Fibroblast of the aortic adventitia (primary cell): Measurements from ENCODE around the gene PDGFA. TPM values are rescaled to one million over a fixed set of nuclear protein-coding genes. Genes with fewer than 3 reads are reported as not detected.

Source experiments
- DNase-seq: peaks from one replicate; pipeline ENCODE4 v3.0.0-alpha.2; 2010; ENCODE audit warnings: low read depth
- H3K4me3 ChIP-seq: 2 replicates; pipeline ENCODE4 v1.5.1; 2011; ENCODE audit warnings: low read depth, mild to moderate bottlenecking, control low read depth, low read length, moderate library complexity
- CTCF ChIP-seq: IDR thresholded peaks from 2 replicates; pipeline ENCODE4 v1.5.1; 2011; ENCODE audit warnings: mild to moderate bottlenecking, low read length, control low read depth, inconsistent platforms; ENCODE audit not compliant: insufficient read depth
- total RNA-seq: library from RNA; depleted of rRNA; stranded (reverse); fragments of >200 nt; gene quantifications from 2 replicates; pipeline ENCODE4 v1.2.3, GENCODE V29; 2012; ENCODE audit warnings: low replicate concordance

PDGFA gene
- total RNA-seq, 1 donor, result 4.1 TPM

- H3K4me3 ChIP-seq, result no peak overlapping the region
- DNase-seq, result no peak
- no peak for TF ChIP-seq CTCF
Observed at GRCh38 chr7:468681-469562, 50.7 kb downstream of the PDGFA start.

GRCh38 chr7:467856-468545 is 51.6 kb downstream of the PDGFA start:
- DNase-seq, result no peak
- no peak overlapping the region for H3K4me3 ChIP-seq
- no peak for TF ChIP-seq CTCF

GRCh38 chr7:467393-467828 is 52.2 kb downstream of the PDGFA start:
- no peak for TF ChIP-seq CTCF
- DNase-seq, result no peak
- no peak overlapping the region for H3K4me3 ChIP-seq

- DNase-seq, result no peak
Observed at GRCh38 chr7:466465-467191, 53.0 kb downstream of the PDGFA start.

GRCh38 chr7:465710-466400 is 53.8 kb downstream of the PDGFA start:
- no peak overlapping the region for H3K4me3 ChIP-seq
- DNase-seq, result no peak
- TF ChIP-seq CTCF, result no peak

More at GRCh38 chr7:466465-467191, 53.0 kb downstream of the PDGFA start:
- no peak for TF ChIP-seq CTCF
- no peak overlapping the region for H3K4me3 ChIP-seq
